22Rv1 (cell line): ENCODE data around the gene PDE3B.
A peak's percentile ranks its signal among the peaks of the same experiment; 100 is the strongest.
"Not testable (repeated sequence)": the region's sequence is repeated elsewhere in the genome, so short reads cannot be mapped to it uniquely, and the experiment has no call there.

ENCODE experiments used
- H3K27ac ChIP-seq: fragments of 450-650 bp; 2 replicates; pipeline ENCODE4 v1.5.1; 2017
- CTCF ChIP-seq: fragments of 450-650 bp; IDR thresholded peaks from 2 replicates; pipeline ENCODE4 v1.5.1; 2017; ENCODE audit warnings: mild to moderate bottlenecking
- ZFX ChIP-seq: fragments of 450-650 bp; IDR thresholded peaks from 2 replicates; pipeline ENCODE4 v1.6.1; 2017; ENCODE audit warnings: antibody characterized with exemption, borderline replicate concordance

The PDE3B gene

GRCh38 chr11:14643697-14644225, at the start of gene PDE3B:
Gene PDE3B, plus strand, starts transcription at chr11:14643804. Its CDS starts 272 bp downstream, at chr11:14644076.
- TF ChIP-seq CTCF (peak; percentile 25), ZFX (no peak)
- peak within 1 kb of the TSS; percentile 62 for H3K27ac ChIP-seq

DNA sequence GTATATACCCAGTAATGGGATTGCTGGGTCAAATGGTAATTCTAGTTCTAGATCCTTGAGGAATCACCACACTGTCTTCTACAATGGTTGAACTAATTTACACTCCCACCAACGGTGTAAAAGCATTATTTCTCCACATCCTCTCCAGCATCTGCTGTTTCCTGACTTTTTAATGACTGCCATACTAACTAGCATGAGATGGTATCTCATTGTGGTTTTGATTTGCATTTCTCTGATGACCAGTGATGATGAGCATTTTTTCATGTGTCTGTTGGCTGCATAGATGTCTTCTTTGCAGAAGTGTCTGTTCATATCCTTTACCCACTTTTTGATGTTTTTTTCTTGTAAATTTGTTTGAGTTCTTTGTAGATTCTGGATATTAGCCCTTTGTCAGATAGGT, 48.3 kb upstream of the PDE3B start:
- not testable (repeated sequence) for H3K27ac ChIP-seq

GRCh38 chr11:14607713-14608112, 35.9 kb upstream of the PDE3B start:
- TF ChIP-seq CTCF (no peak), ZFX (no peak)

GRCh38 chr11:14609902-14610301, 33.7 kb upstream of the PDE3B start:
- TF ChIP-seq ZFX = no peak
- TF ChIP-seq CTCF = no peak
- H3K27ac ChIP-seq = no peak overlapping the region

More at GRCh38 chr11:14607713-14608112, 35.9 kb upstream of the PDE3B start:
- H3K27ac ChIP-seq = no peak overlapping the region

DNA sequence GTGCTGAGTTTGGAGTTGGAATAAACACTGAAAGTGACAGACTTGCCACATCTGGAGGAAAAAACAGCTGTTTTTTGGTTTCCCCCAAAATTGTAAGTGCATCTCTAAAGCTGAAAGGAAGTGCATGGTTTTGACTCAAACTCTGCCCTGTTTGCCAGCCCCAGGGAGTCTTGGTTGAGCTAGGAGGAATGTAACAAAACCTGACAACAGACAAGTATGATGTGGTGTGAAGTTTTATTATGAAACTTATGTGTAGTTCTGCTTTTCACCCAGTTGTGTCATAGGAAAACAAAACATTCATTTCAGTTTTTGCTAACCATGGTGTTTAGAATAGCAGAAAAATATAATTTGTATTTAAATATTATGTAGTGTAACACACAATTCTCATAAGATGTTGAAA, 31.7 kb upstream of the PDE3B start:
- TF ChIP-seq CTCF = no peak
- TF ChIP-seq ZFX = no peak
- no peak overlapping the region for H3K27ac ChIP-seq

DNA sequence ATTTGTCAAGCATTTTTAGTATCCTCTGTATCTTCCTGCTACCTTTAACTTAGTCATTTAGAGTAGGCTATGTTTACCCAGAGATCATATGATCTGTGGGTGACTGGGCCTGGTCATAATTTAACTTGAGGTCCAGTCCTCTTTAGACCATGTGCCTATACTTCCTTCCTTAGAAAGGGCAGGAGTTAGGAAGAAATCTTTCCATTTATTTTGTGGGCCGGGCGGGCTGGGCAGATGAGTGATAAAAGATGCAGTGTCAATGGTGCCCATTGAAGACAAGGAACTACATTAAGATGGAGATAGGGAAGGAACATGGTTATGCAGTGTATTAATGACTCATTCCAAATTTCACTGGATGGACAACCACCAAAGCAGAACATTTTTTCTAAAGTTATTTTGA, 30.9 kb upstream of the PDE3B start:
- no peak overlapping the region for H3K27ac ChIP-seq
- no peak for TF ChIP-seq ZFX
- no peak for TF ChIP-seq CTCF

DNA sequence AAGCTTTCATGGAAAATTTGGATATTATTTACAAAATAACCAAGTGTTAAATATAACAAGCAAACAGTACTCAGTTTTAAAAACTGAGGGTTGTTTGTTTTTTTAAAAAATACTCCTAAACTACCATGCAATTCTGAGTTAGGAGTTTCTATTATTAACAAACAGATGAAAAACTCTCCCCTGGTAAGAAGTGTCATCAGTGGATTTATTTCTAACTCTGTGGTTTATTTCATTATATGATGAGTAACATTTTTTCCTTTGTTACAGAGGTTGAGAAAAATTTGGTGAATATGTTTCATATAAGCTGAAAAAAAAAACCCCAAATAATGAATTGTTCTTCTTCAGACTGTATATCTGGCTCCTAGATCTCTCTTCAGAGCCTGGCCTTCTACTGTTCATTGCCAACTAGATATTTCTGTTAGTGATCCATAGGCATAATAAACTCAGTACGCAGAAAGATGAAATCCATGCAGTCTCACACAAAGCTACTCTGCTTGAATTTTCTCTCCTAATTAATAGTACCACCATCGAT, 29.4 kb upstream of the PDE3B start:
- TF ChIP-seq CTCF = no peak
- TF ChIP-seq ZFX = no peak
- no peak overlapping the region for H3K27ac ChIP-seq
